ENCODE data around the gene STAC2.

DNA sequence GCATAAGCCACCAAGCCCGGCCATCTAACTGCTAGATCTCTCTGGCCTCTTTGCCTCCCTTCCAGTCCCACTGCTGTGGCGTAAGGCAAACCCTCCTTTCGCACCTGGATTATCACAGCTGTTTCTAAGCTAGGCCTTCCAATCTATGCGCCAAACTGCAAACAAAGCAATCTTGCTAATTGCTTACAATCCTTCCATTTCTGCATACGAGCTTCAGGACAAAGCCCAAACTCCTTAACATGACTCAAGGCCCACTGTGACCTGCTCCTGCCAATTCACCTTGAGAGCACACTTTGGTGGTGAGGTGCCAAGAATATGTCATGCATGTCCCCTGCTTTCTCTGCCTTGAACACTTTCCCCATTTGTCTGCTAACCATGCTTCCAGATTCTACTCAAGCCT is 53.8 kb downstream of the STAC2 start:
- TF ChIP-seq EZH2phosphoT487 (IDR thresholded peaks at IDR 0.05; ENCODE audit: borderline replicate concordance, low read depth, low read length) (no peak), CTCF (conservative IDR thresholded peaks at IDR 0.05; ENCODE audit: low read length) (no peak)

All from OCI-LY7 (cell line).